DND-41 (cell line): ENCODE measurements around the gene OPHN1.

Source experiments
- EZH2 ChIP-seq: IDR thresholded peaks from 3 replicates; pipeline ENCODE4 v1.6.1; 2012; ENCODE audit warnings: borderline replicate concordance, low read depth, mild to moderate bottlenecking, moderate library complexity, low read length, inconsistent platforms; ENCODE audit not compliant: severe bottlenecking
- TF ChIP-seq, protein P1 (sequence below): IDR thresholded peaks from 2 replicates; pipeline ENCODE4 v1.5.1; 2012; ENCODE audit warnings: borderline replicate concordance, low read length, moderate library complexity, mild to moderate bottlenecking; ENCODE audit not compliant: poor library complexity, severe bottlenecking; ENCODE audit errors: extremely low read depth

DNA sequence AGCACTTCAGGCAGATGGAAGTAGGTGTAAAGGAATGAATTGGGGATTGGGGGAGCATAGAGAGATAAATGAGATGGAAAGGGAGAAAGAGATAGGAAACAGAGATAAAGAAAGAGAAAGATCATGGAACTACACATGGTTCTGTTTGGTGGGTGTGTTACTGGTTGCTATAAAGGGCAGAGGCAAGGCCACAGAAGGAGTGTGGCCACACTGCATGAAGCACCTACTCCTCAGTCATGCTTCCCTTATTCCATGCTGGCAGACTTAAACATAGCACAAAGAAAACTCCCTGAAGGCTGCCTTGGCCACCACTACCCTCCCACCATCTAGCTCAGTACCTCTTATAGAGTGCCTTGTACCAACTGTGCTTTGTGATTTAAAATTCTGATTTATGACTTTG lies 56.9 kb downstream of the OPHN1 start:
- TF ChIP-seq, protein P1, sequence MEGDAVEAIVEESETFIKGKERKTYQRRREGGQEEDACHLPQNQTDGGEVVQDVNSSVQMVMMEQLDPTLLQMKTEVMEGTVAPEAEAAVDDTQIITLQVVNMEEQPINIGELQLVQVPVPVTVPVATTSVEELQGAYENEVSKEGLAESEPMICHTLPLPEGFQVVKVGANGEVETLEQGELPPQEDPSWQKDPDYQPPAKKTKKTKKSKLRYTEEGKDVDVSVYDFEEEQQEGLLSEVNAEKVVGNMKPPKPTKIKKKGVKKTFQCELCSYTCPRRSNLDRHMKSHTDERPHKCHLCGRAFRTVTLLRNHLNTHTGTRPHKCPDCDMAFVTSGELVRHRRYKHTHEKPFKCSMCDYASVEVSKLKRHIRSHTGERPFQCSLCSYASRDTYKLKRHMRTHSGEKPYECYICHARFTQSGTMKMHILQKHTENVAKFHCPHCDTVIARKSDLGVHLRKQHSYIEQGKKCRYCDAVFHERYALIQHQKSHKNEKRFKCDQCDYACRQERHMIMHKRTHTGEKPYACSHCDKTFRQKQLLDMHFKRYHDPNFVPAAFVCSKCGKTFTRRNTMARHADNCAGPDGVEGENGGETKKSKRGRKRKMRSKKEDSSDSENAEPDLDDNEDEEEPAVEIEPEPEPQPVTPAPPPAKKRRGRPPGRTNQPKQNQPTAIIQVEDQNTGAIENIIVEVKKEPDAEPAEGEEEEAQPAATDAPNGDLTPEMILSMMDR = no peak
- no peak for TF ChIP-seq EZH2
